ENCODE results near the gene KAZN.

KAZN gene

DNA sequence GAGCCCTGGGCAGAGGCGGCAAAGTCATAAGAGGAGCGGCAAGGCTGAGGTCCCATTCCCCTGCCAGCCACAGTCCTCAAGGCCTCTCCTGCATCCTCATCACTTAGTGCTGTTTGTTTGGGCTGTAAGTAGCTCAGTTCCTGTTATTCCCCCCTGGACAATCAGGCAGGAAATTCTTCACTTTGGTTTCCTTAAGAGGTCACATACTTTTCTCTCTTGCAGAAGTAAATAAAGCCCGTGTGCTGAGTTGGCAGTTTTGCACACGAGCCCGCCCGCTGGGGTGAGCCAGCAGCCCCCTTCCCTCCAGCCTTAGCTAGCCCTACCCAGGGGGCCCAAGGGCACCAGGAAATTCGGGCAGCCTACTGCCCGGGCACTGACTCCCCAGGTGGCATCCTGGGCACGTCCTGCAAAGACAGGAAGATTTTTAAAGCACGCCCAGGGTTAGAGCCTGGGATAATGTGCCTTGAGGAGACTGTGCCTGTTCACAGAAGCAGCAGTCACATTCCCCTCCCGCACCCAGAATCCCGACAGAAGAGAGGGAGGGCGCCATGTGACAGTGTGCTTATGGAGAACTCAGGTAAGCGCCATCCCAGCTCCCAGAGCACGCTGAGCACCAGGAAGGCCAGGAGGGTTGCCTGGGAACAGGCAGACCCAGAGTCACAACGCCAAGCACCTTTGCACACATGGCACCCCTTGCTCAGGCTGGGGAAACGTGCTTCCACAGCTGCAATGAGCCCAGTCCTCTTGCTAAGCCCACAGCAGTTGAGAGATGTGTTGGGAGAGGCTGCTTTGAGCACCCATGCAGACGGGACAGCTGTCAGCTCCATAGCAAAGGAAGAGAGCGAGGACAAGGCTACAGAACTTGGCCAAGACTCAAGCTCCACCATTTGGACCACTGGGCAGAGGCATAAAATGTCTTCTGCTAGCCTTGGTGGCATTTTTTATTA lies 410.6 kb downstream of the KAZN start:
- no peak overlapping the region for H3K4me3 ChIP-seq (replicated peaks; ENCODE audit: low read depth, low read length)
- TF ChIP-seq, protein P1, sequence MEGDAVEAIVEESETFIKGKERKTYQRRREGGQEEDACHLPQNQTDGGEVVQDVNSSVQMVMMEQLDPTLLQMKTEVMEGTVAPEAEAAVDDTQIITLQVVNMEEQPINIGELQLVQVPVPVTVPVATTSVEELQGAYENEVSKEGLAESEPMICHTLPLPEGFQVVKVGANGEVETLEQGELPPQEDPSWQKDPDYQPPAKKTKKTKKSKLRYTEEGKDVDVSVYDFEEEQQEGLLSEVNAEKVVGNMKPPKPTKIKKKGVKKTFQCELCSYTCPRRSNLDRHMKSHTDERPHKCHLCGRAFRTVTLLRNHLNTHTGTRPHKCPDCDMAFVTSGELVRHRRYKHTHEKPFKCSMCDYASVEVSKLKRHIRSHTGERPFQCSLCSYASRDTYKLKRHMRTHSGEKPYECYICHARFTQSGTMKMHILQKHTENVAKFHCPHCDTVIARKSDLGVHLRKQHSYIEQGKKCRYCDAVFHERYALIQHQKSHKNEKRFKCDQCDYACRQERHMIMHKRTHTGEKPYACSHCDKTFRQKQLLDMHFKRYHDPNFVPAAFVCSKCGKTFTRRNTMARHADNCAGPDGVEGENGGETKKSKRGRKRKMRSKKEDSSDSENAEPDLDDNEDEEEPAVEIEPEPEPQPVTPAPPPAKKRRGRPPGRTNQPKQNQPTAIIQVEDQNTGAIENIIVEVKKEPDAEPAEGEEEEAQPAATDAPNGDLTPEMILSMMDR (IDR thresholded peaks at IDR 0.05; ENCODE audit: insufficient read depth, low read length, poor library complexity, severe bottlenecking) = no peak
- no peaks in the 10 kb centered on the region for H3K27me3 ChIP-seq (replicated peaks; ENCODE audit: control insufficient read depth, insufficient read depth, low read length)
- DNase-seq (ENCODE audit: extremely low read depth, insufficient read length) = no peak
- no peaks in the 10 kb centered on the region for H3K36me3 ChIP-seq (ENCODE audit: control insufficient read depth, insufficient read depth, low read length)

- Histone ChIP-seq H3K36me3 (ENCODE audit: control insufficient read depth, insufficient read depth, low read length) (no peaks in the 10 kb centered on the region), H3K4me3 (replicated peaks; ENCODE audit: low read depth, low read length) (no peak overlapping the region), H3K27me3 (replicated peaks; ENCODE audit: control insufficient read depth, insufficient read depth, low read length) (no peaks in the 10 kb centered on the region)
- TF ChIP-seq, protein P1 (IDR thresholded peaks at IDR 0.05; ENCODE audit: insufficient read depth, low read length, poor library complexity, severe bottlenecking) = no peak
- no peak for DNase-seq (ENCODE audit: extremely low read depth, insufficient read length)
These were observed 412.7 kb downstream of the KAZN start for GRCh38 chr1:15011160-15011559.

GRCh38 chr1:15011661-15012060 lies 413.2 kb downstream of the KAZN start:
- DNase-seq (ENCODE audit: extremely low read depth, insufficient read length) = no peak
- TF ChIP-seq, protein P1 (IDR thresholded peaks at IDR 0.05; ENCODE audit: insufficient read depth, low read length, poor library complexity, severe bottlenecking) = no peak
- Histone ChIP-seq H3K36me3 (ENCODE audit: control insufficient read depth, insufficient read depth, low read length) (no peaks in the 10 kb centered on the region), H3K4me3 (replicated peaks; ENCODE audit: low read depth, low read length) (no peak overlapping the region), H3K27me3 (replicated peaks; ENCODE audit: control insufficient read depth, insufficient read depth, low read length) (no peaks in the 10 kb centered on the region)

GRCh38 chr1:15012822-15013221 lies 414.3 kb downstream of the KAZN start:
- TF ChIP-seq, protein P1 (IDR thresholded peaks at IDR 0.05; ENCODE audit: insufficient read depth, low read length, poor library complexity, severe bottlenecking) = no peak
- no peaks in the 10 kb centered on the region for H3K36me3 ChIP-seq (ENCODE audit: control insufficient read depth, insufficient read depth, low read length)
- H3K4me3 ChIP-seq (replicated peaks; ENCODE audit: low read depth, low read length) = no peak overlapping the region
- no peaks in the 10 kb centered on the region for H3K27me3 ChIP-seq (replicated peaks; ENCODE audit: control insufficient read depth, insufficient read depth, low read length)
- DNase-seq (ENCODE audit: extremely low read depth, insufficient read length) = no peak

DNA sequence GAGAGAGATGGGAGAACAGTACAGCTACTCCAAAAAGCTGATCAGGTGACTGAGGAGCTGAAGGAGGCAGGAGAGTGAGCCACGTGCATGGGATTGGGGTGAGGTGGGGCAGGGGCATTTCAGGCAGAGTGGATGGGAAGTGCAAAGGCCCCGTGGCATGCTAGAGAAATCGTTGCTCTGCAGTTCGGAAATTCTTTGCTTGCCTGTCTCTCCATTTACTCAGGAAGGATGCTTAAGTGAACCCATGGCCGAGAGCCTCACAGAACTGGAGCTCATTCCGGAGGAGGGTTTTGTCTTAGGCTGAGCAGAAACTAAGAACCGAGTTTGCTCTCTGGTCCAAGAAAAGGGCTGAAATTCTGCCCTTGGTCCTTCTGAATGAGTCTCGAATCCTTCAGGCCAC lies 415.3 kb downstream of the KAZN start:
- H3K36me3 ChIP-seq (ENCODE audit: control insufficient read depth, insufficient read depth, low read length) = no peaks in the 10 kb centered on the region
- TF ChIP-seq, protein P1 (IDR thresholded peaks at IDR 0.05; ENCODE audit: insufficient read depth, low read length, poor library complexity, severe bottlenecking) = no peak
- no peak for DNase-seq (ENCODE audit: extremely low read depth, insufficient read length)

More for the DNA sequence above, 415.3 kb downstream of the KAZN start:
- H3K27me3 ChIP-seq (replicated peaks; ENCODE audit: control insufficient read depth, insufficient read depth, low read length) = no peaks in the 10 kb centered on the region
- H3K4me3 ChIP-seq (replicated peaks; ENCODE audit: low read depth, low read length) = no peak overlapping the region
